Measurements from ENCODE around the gene ADAM12. TPM values are rescaled to one million over a fixed set of nuclear protein-coding genes. Genes with fewer than 3 reads are reported as not detected.
A peak's percentile ranks its signal among the peaks of the same experiment; 100 is the strongest.

ADAM12 gene
- total RNA-seq, 1 donor from 2014 or later = 0.68 TPM

DNA sequence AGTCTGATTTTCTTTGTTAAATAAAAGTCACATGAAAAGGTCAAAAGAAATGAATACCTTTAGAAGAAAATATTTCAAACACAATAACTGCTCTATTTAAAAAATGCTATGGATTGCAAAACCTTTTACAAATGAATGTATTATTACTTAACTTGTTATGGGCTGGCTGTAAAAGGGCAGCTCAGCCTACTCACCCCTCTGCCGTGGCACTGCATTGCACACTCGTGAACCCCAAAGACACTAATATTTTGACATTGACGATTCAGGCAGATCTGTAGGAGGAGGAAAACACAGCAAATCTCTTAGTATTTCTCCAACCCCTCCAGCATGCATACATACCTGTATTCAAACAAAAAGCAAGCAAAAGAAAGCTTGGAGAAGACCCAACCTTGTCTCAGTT is 342.4 kb downstream of the ADAM12 start:
- DNase-seq = no peak

GRCh38 chr10:126043389-126043788 is 344.9 kb downstream of the ADAM12 start:
- no peak for DNase-seq

DNA sequence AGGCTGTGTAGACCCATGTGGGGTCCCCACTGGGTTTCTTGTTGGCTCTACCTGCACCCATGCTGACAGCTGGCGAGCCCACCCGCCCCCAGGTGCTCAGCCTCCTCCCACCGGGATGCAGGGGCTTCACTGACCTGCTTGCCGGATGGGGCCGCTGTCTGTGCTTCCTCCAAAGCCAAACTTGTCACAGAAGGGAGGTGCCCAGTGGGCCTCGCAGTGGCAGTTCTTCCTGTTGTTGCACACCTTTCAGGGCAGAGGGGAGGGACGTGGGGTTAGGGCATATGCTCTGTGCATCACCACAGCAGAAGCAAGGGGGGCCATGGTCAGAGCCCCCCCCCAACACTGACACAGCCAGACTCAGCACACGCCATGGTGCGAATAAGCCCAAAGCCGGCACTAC is 345.4 kb downstream of the ADAM12 start:
- no peak for DNase-seq

- no peak for DNase-seq
Observed at GRCh38 chr10:126042354-126042753, 345.9 kb downstream of the ADAM12 start.

- DNase-seq = peak; percentile 97
Observed at GRCh38 chr10:126041804-126042231, 346.5 kb downstream of the ADAM12 start.

DNA sequence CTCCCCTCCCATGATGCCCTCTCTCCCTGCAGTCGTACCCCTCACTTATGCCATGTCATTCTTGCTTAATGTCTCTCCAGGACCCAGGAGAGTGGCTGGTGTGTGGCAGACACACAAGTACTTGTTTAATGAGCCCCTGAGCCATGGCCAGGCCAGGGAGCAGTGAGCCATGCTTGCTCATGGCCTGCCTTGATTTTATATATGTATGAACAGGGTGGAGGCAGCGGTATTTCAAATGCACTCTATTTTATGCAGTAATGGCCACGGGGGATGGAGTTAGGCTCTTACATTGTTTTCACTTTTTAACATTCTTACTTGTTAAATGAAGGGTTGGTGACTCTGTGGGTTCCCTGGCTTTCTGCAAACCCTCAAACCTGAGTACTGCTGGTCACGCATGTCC is 347.2 kb downstream of the ADAM12 start:
- DNase-seq = no peak

GRCh38 chr10:126037946-126038345 is 350.3 kb downstream of the ADAM12 start:
- DNase-seq = no peak

DNA sequence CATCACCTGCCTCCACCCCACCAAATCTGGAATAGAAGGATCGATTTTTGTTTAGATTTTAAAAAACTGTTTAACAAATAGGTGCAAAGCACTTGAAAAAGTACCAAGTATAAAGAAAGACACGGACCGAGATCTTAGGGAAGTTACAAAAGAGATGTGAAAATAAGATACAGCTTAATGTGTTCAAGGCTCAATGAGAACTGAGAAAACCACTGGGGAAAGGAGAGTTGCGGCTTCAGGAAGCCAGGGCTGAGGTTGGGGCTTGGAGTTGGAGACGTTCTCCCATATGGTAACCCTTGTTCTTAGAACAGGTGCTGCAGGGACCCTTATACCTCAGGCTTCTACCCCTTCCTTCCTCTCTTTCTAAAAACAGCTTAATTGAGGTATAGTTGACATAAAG is 351.8 kb downstream of the ADAM12 start:
- no peak for DNase-seq

DNA sequence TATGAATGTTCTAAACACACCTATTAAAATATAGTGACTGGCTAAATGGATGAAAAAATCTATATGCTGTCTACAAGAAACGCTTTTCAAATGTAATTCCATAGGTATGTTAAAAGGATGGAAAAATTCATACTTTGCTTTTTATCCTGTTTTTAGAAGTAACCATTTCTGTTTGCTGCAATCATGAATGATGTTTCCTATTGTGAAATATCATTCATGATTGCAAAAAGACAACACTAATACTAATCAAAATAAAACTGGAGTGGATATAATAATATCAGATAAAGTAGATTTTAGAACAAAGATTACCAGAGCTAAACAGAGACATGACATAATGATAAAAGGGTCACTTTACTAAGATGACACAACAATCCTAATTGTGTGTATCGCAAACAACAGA is 353.7 kb downstream of the ADAM12 start:
- no peak for DNase-seq

DNA sequence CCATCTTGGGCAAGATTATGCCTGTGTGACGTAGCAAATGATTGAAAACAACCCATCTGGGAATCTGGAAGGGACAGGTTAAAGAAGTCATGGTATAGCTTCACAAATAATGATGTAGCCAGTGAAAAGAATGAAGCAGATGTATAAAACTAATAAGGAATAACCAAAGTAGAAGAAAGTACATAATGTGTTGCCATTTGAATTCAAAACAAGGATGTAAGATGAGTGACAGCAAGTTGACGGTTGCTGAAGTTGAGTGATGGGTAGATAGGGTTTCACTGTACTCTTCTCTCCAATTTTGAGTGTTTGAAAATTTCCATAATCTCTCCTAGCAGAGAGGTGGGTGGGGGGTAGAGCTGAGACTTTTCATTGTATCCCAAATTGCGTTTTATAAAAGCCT is 358.3 kb downstream of the ADAM12 start:
- DNase-seq = no peak

DNA sequence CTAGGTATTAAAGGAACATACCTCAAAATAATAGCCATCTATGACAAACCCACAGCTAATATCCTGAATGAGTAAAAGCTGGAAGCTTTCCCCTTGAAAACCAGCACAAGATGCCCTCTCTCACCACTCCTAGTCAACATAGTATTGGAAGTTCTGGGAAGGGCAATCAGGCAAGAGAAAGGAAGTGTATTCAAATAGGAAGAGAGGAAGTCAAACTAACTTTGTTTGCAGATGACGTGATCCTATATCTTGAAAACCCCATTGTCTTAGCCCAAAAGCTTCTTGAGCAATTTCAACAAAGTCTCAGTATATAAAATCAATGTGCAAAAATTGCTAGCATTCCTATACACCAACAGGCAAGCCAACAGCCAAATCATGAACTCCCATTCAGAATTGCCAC is 360.6 kb downstream of the ADAM12 start:
- no peak for DNase-seq

GRCh38 chr10:126022841-126023240 is 365.4 kb downstream of the ADAM12 start:
- no peak for DNase-seq

- DNase-seq = no peak
Observed at GRCh38 chr10:126021833-126022500, 366.3 kb downstream of the ADAM12 start.

DNA sequence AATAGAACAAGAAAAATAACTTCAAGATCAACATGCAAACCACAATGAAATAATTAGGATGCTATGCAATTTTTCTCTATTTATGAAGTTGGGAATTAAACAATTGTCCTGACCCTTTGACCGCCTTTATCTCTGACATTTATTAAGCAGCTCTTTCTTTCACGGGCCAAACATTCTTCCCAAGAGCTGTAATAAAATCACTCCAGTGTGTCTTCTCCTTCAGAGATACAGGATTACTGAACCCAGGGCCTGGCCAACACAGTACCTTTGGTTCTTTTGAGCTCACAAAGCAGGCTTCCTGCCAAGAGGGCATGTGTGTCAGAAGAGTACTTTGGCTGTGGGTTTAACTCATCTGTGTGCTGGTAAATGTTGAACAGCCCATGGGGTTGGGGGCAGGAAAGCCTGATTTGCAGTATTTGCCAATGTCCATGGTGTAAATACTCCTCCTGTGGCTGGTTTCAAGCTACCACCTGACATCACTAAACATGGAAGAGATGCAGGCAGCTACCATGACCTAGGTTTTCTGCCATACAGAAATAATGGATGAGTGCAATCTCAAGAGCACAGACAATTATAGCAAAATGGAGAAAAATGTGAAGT is 370.2 kb downstream of the ADAM12 start:
- no peak for DNase-seq

DNA sequence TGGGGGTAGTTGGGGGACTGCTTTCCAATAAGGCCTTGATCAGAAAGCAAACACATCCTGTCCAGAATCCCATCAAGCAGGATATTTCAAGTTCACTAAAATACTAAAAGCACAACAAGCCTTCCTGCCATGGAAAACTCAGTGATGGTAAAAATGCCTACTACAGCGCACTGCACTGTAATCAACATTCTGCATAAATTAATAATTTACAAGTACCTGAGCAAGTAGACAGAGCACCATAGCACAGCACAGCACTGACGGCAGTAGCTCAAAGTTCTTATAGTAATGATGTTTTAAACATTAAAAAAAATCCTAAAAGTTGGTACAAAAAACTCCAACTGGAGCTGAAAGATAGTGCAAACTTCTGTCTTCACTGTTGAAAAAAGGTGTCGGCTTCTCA is 371.4 kb downstream of the ADAM12 start:
- DNase-seq = no peak

DNA sequence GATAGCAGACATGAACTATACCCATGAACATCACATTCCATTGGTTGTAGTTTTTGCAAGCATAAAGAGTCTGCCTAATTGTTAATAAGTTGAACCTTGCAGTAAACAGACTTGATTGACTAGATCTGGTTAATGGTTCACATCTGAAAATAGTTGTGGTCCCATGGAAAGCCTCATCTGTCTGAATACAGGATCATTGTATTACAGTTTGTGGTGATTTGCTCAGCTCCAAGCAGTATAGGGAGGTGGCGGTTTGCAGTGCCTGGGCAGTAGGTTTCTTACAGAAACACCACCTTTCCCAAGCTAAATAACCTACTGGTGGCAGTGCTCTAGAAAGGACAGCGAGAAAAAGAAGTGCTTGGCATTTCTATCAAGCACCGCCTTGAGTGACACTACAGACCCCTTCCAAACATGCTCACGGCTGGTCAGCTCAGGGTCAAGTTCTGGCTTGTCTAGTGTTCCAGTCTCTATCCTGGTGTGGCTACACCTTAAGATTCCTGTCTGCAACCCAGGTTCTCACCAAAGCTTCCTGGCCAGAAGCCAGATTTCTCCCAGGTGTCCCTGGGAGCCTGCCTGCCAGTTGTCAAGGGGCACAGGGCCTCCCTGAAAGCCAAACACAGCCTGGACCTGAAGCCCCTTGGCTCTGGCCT is 372.0 kb downstream of the ADAM12 start:
- DNase-seq = no peak

GRCh38 chr10:126015413-126015812 is 372.9 kb downstream of the ADAM12 start:
- no peak for DNase-seq

DNA sequence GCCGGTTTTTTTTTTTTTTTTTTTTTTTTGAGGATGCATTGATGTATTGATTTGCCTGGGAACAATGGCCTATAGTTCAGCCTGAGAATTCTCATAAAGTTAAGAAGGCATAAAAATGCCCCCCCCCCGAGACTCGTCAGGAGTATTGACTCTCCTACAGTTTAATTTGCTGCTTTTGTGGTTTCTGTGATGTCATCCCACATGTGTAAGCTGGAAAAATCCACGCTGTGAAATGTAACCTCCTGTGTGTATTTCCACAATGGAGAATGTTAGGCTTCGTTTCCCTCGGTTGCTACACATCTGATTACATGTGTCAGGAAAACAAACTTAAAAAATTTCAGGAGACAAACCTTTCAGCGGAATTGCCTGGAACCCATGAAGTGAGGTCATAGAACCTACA is 374.0 kb downstream of the ADAM12 start:
- no peak for DNase-seq

DNA sequence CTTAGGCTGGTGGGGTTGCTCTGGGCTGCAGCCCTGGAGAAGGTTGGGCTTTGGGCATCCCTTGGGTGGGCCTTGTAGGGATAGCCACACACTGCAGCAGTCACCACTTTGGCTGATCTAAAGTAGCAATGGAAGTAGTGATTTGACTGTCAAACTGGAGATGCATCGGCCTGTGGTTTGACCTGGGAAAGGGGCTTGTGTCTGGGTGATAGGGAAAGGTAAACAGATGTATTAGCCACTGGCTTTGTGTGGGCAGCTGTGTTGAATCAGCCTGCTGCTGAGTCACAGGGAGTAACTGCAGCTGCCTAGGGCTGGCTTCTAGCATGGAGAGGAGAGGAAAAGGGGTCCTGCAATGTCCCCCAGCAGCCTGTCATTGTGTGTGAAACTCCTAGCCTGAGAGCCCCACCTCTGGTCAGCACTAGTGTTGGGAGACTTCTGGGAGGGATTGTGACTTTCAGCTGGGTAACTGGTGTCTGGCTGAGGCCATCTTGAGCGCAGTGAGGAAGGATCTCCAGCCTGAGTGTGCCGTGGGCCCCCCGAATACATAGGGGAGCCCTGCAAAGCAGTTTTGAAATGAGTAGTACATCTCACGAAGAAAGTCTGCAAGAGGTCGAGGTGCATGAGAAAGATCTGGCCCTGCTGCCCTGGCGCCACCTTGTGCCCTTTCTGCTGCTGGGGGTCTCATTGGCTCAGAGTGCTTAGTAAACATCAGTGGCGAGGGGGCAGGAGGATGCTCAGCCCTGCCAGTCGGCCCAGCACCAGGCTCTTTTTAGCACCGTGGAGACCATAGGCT is 374.6 kb downstream of the ADAM12 start:
- peak; percentile 13 for DNase-seq

GRCh38 chr10:126012485-126012884 is 375.8 kb downstream of the ADAM12 start:
- DNase-seq = peak; percentile 21

GRCh38 chr10:126011995-126012394 is 376.3 kb downstream of the ADAM12 start:
- no peak for DNase-seq

- DNase-seq = no peak
Observed at GRCh38 chr10:126009650-126010049, 378.6 kb downstream of the ADAM12 start.

- DNase-seq = no peak
Observed at GRCh38 chr10:126006906-126007305, 381.4 kb downstream of the ADAM12 start.

Data from dermis blood vessel endothelial cell (primary cell).